ENCODE results near the gene ZBTB8OS.
A peak's percentile ranks its signal among the peaks of the same experiment; 100 is the strongest.

Gene ZBTB8OS

GRCh38 chr1:32609180-32609579, 41.2 kb downstream of the ZBTB8OS start (continued):
- TF ChIP-seq REST (tag by site-specific recombination; IDR thresholded peaks at IDR 0.05), result peak; percentile 74
- TF ChIP-seq ZSCAN23 (tag by site-specific recombination; IDR thresholded peaks at IDR 0.05), result no peak
- TF ChIP-seq GLIS2 (tag by site-specific recombination; IDR thresholded peaks at IDR 0.05), result no peak
- peak; percentile 81; the same call in 1 of the 2 replicates for TF ChIP-seq ZNF664 (tag by site-specific recombination; IDR thresholded peaks at IDR 0.05)
- TF ChIP-seq ZBTB11 (tag by site-specific recombination; conservative IDR thresholded peaks at IDR 0.05; ENCODE audit: low read depth), result peak; percentile 87
- no peak for TF ChIP-seq ZNF747 (tag by site-specific recombination; IDR thresholded peaks at IDR 0.05)
- no peak for TF ChIP-seq ZNF488 (tag by site-specific recombination; IDR thresholded peaks at IDR 0.05)
- no peak for TF ChIP-seq SCRT2 (tag by site-specific recombination; IDR thresholded peaks at IDR 0.05)
- no peak for TF ChIP-seq SP2 (tag by site-specific recombination; IDR thresholded peaks at IDR 0.05)
- no peak for TF ChIP-seq GLIS1 (tag by site-specific recombination; IDR thresholded peaks at IDR 0.05)
- no peak for TF ChIP-seq ZNF514 (tag by site-specific recombination; IDR thresholded peaks at IDR 0.05)
- peak; percentile 39; the same call in 1 of the 2 replicates for TF ChIP-seq GLI2 (tag by site-specific recombination; IDR thresholded peaks at IDR 0.05; ENCODE audit: borderline replicate concordance, low read depth)
- TF ChIP-seq KLF7 (tag by site-specific recombination; IDR thresholded peaks at IDR 0.05; ENCODE audit: borderline replicate concordance), result 0 out of 2 replicates have a peak, but pooled peaks have one; percentile 47
- no peak for TF ChIP-seq ZFP41 (tag by site-specific recombination; IDR thresholded peaks at IDR 0.05; ENCODE audit: borderline replicate concordance)
- peak; percentile 59; the same call in 1 of the 2 replicates for TF ChIP-seq ZNF501 (tag by site-specific recombination; IDR thresholded peaks at IDR 0.05)
- peak; percentile 90 for TF ChIP-seq ZNF140 (tag by site-specific recombination; IDR thresholded peaks at IDR 0.05)
- TF ChIP-seq SCRT1 (tag by site-specific recombination; IDR thresholded peaks at IDR 0.05; ENCODE audit: borderline replicate concordance), result no peak
- TF ChIP-seq ZNF311 (tag by site-specific recombination; IDR thresholded peaks at IDR 0.05; ENCODE audit: borderline replicate concordance), result no peak
- no peak for TF ChIP-seq ZNF521 (tag by site-specific recombination; IDR thresholded peaks at IDR 0.05)
- TF ChIP-seq ZBTB10 (tag by site-specific recombination; IDR thresholded peaks at IDR 0.05), result no peak
- no peak for TF ChIP-seq SALL2 (tag by site-specific recombination; IDR thresholded peaks at IDR 0.05; ENCODE audit: borderline replicate concordance)
- peak; percentile 85 for TF ChIP-seq ZXDB (tag by site-specific recombination; IDR thresholded peaks at IDR 0.05)
- 0 out of 2 replicates have a peak, but pooled peaks have one; percentile 15 for TF ChIP-seq ZFP3 (tag by site-specific recombination; IDR thresholded peaks at IDR 0.05; ENCODE audit: low read depth)
- TF ChIP-seq ZBTB26 (tag by site-specific recombination; optimal IDR thresholded peaks at IDR 0.05), result no peak
- no peak for TF ChIP-seq REPIN1 (tag by site-specific recombination; IDR thresholded peaks at IDR 0.05; ENCODE audit: low read depth)
- no peak for TF ChIP-seq ZNF280C (tag by site-specific recombination; IDR thresholded peaks at IDR 0.05)
